Colonic mucosa (tissue), 4 donors: ENCODE results near the gene WBP2. TPM values are rescaled to one million over a fixed set of nuclear protein-coding genes. Genes with fewer than 3 reads are reported as not detected.
A peak's percentile ranks its signal among the peaks of the same experiment; 100 is the strongest.

Experiments
- DNase-seq: peaks from one replicate; pipeline ENCODE4 v3.0.0-alpha.2; 2020
- H3K27ac ChIP-seq: fragments of 200-600 bp; one replicate; pipeline ENCODE4 v1.8.0; 2021
- H3K27me3 ChIP-seq: fragments of 200-600 bp; one replicate; pipeline ENCODE4 v1.8.0; 2021
- H3K36me3 ChIP-seq: fragments of 200-600 bp; one replicate; pipeline ENCODE4 v1.8.0; 2021
- H3K4me1 ChIP-seq: fragments of 200-600 bp; one replicate; pipeline ENCODE4 v1.8.0; 2021; ENCODE audit warnings: mild to moderate bottlenecking
- H3K4me3 ChIP-seq: fragments of 200-600 bp; one replicate; pipeline ENCODE4 v1.8.0; 2021
- H3K9ac ChIP-seq, 2 donors: one replicate each; pipeline ENCODE4 v1.7.0; 2013; ENCODE audit warnings: control low read depth in 2 of 2, low read depth in 2 of 2, low read length in 2 of 2
- H3K9me3 ChIP-seq: fragments of 200-600 bp; one replicate; pipeline ENCODE4 v1.8.0; 2021
- intact Hi-C: fragments of 100-400 bp; cut with DNase I; formaldehyde crosslinking; loops from one replicate; pipeline ENCODE4 v1.14.1; 2022
- total RNA-seq, 2 donors: library from RNA; stranded (reverse); fragmentation: NEBNext Ultra II Directional in 1 of 2; extraction: Animal tissue kit (Norgen Biotek cat#: 25700) in 1 of 2; gene quantifications; one replicate each; pipeline ENCODE4 v1.2.1, GENCODE V29; 2021
- TF ChIP-seq, protein P1 (sequence below): fragments of 200-600 bp; IDR thresholded peaks from one replicate; pipeline ENCODE4 v1.8.0; 2022; ENCODE audit warnings: antibody characterized with exemption, mild to moderate bottlenecking
- donor health status: healthy.
- donor health status: DM: no; HTN: no; CAD: no.
- donor health status: DM: no; HTN: no; CAD: no.

WBP2 gene
- total RNA-seq, 2 donors from 2014 or later, result 69.8 to 102 TPM

DNA sequence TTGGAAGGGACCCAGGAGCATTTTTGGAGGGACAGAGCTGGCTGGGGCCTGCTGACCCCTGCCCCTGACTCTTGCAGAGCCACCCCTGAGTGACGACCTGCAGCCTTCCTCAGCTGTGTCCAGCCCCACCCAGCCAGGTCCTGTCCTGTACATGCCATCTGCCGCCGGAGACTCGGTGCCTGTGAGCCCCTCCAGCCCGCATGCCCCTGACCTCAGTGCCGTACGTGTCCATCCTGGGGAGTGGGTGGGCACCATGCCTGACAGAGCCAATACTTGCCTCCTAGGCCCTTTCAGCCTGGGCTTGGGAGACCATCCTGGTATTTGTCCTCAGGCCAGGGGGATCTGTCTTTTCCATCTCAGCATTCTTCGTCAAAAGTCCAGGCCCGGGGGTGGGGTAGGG lies 38.4 kb downstream of the WBP2 start:
- Histone ChIP-seq H3K4me1 (no peaks in the 10 kb centered on the region), H3K9ac (no peak overlapping the region), H3K27me3 (no peaks in the 10 kb centered on the region), H3K4me3 (no peak overlapping the region), H3K27ac (no peak overlapping the region), H3K9me3 (no peaks in the 10 kb centered on the region), H3K36me3 (peaks cover 14% of the 10 kb centered on the region)
- intact Hi-C loops, result no loop called here
- TF ChIP-seq, protein P1, sequence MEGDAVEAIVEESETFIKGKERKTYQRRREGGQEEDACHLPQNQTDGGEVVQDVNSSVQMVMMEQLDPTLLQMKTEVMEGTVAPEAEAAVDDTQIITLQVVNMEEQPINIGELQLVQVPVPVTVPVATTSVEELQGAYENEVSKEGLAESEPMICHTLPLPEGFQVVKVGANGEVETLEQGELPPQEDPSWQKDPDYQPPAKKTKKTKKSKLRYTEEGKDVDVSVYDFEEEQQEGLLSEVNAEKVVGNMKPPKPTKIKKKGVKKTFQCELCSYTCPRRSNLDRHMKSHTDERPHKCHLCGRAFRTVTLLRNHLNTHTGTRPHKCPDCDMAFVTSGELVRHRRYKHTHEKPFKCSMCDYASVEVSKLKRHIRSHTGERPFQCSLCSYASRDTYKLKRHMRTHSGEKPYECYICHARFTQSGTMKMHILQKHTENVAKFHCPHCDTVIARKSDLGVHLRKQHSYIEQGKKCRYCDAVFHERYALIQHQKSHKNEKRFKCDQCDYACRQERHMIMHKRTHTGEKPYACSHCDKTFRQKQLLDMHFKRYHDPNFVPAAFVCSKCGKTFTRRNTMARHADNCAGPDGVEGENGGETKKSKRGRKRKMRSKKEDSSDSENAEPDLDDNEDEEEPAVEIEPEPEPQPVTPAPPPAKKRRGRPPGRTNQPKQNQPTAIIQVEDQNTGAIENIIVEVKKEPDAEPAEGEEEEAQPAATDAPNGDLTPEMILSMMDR, result no peak
- DNase-seq, result no peak

- Histone ChIP-seq H3K36me3 (peaks cover 14% of the 10 kb centered on the region), H3K27me3 (no peaks in the 10 kb centered on the region), H3K27ac (no peak overlapping the region), H3K4me1 (no peaks in the 10 kb centered on the region), H3K9ac (no peak overlapping the region), H3K9me3 (no peaks in the 10 kb centered on the region), H3K4me3 (no peak overlapping the region)
- TF ChIP-seq, protein P1, result no peak
- no peak for DNase-seq
- intact Hi-C loops, result no loop called here
Observed at GRCh38 chr17:75815399-75815798, 39.7 kb downstream of the WBP2 start.

- Histone ChIP-seq H3K27me3 (no peaks in the 10 kb centered on the region), H3K9ac (peak overlapping the region in 1 of 2 donors; percentile 18), H3K4me3 (no peak overlapping the region), H3K9me3 (no peaks in the 10 kb centered on the region), H3K27ac (no peak overlapping the region), H3K4me1 (no peaks in the 10 kb centered on the region), H3K36me3 (peaks cover 14% of the 10 kb centered on the region)
- TF ChIP-seq, protein P1, result no peak
- intact Hi-C loops, result no loop called here
- no peak for DNase-seq
Observed at GRCh38 chr17:75814900-75815373, 40.2 kb downstream of the WBP2 start.

DNA sequence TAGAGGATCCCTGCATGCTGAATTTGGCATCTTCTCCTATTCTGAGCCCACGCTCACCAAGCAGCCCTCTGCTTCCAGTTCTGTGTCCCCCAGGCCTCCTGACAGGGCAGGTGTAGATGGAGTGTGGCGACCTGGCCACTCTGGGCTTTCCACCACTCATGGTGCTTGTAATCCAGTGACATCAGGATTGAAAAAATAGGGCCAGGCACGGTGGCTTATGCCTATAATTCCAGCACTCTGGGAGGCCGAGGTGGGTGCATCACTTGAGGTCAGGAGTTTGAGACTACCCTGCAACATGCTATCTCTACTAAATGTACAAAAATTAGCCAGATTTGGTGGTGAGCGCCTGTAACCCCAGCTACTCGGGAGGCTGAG lies 41.1 kb downstream of the WBP2 start:
- Histone ChIP-seq H3K9ac (no peak overlapping the region), H3K27me3 (no peaks in the 10 kb centered on the region), H3K27ac (no peak overlapping the region), H3K4me3 (no peak overlapping the region), H3K4me1 (no peaks in the 10 kb centered on the region), H3K9me3 (no peaks in the 10 kb centered on the region), H3K36me3 (peaks cover 14% of the 10 kb centered on the region)
- DNase-seq, result no peak
- TF ChIP-seq, protein P1, result no peak
- intact Hi-C loops, result no loop called here

- TF ChIP-seq, protein P1, result no peak
- Histone ChIP-seq H3K36me3 (peaks cover 14% of the 10 kb centered on the region), H3K27me3 (no peaks in the 10 kb centered on the region), H3K9ac (no peak overlapping the region), H3K27ac (no peak overlapping the region), H3K4me3 (no peak overlapping the region), H3K4me1 (no peaks in the 10 kb centered on the region), H3K9me3 (no peaks in the 10 kb centered on the region)
- intact Hi-C loops, result no loop called here
- DNase-seq, result no peak
Observed at GRCh38 chr17:75813081-75814020, 41.8 kb downstream of the WBP2 start.
